HG02840 (cell line): Measurements from ENCODE around the gene PYGB.

Experiments used
- ATAC-seq: cut with Tn5 transposase; IDR thresholded peaks from one replicate; pipeline ENCODE4 v1.9.1; 2021; ENCODE audit warnings: mild to moderate bottlenecking, moderate library complexity, moderate number of reproducible peaks; ENCODE audit not compliant: unreplicated experiment, low FRiP score

The PYGB gene

GRCh38 chr20:25215521-25215920 lies 32.4 kb upstream of the PYGB start:
- ATAC-seq = no peak

GRCh38 chr20:25216199-25216945 lies 31.5 kb upstream of the PYGB start:
- no peak for ATAC-seq

DNA sequence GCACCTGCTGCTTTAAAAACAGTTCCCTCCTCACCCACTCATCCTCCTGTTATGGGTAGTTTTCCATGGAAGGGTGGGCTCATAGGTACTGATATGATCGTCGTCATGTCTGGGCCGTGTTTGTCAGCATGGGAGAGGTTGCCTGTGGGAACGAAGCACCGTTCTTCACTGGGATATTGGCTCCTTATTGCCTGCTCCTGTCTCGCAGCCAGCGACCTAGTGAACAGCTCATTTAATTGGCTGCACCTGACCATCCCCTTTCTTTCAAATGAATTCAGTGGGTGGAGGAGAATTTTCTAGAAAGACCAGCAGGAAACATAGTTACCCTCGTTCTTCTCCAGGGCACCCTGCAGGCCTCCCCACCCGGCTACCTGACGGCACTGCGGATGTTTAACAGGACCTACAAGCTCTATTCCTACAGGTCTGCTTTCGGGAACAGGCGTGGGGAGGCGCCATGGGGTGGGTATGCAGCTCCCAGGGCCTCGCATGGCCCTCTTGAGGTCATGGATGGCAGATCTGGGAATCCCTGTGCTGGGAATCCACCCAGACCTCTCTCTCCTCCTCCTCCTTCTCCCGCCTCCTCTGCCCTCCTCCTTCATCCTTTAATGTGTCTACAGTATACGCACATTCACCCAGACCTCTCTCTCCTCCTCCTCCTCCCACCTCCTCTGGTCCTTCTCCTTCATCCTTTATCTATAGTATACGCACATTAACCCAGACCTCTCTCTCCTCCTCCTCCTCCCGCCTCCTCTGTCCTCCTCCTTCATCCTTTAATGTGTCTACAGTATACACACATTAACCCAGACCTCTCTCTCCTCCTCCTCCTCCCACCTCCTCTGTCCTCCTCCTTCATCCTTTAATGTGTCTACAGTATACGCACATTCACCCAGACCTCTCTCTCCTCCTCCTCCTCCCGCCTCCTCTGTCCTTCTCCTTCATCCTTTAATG lies 30.4 kb upstream of the PYGB start:
- no peak for ATAC-seq

DNA sequence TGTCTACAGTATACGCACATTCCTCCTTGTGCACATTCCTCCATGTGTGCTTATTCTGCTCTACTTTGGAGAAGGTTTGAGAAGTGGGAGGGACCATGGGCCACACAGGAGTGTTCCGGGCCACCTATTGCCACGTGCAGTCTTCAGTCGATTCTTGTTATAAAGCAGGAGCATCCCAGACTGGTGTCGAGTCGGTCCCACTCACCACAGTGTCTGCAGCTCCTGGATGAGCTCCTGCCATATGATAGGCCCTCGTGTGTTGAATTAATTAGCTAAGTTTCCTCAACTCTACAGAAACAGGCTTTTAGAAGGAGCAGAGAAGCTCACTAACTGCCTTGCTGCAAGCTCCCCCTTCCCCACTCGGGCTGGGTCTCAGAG lies 29.8 kb upstream of the PYGB start:
- ATAC-seq = no peak

- no peak for ATAC-seq
Observed at GRCh38 chr20:25218492-25218891, 29.4 kb upstream of the PYGB start.

DNA sequence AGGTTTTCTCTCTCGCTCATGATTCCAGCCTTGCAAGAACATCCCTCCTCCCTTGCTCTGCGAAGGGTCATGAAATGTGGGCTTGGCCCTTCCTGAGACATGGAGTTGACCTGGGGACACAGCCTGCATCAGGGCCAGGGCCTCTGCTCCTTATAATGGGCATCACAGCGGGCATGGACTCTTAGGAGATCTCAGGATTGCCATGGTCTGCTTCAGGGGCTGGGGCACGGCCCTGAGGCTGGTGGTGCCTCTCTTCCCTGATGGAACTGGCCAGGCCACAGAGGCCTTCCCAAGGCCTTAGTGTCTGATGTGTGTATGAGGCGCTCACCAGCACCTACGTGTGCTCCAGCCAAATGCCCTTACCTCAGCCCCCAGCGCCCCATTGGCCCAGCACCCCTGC lies 28.5 kb upstream of the PYGB start:
- no peak for ATAC-seq

DNA sequence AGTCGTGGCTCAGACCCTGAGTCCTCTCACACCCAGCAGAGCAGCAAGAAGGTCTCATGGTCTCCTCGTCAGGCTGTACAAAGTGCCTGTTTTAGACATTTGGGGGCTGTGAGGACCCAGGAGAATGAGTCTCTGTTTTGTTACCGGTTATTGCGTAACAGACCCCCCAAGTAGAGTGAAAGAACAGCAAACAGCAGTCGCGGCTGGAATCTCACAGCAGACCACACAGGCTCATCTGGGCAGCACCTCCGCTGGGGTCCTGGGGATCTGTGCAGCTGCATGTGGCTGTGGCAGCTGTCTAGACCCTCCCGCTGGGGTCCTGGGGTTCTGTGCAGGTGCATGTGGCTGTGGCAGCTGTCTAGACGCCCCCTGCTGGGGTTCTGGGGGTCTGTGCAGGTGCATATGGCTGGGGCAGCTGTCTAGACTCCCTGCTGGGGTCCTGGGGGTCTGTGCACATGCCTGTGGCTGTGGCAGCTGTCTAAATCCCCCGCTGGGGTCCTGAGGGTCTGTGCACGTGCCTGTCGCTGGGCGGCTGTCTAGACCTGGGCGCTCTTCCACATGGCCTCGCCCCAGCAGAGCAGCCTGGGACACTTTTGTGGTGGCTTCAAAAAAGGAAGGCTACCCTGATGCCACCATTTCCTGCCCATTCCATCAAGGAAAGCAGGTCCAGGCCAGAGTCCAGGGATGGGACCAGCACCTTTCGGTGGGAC lies 27.7 kb upstream of the PYGB start:
- no peak for ATAC-seq

GRCh38 chr20:25220810-25221591 lies 26.9 kb upstream of the PYGB start:
- no peak for ATAC-seq

GRCh38 chr20:25221592-25222460 lies 26.1 kb upstream of the PYGB start:
- ATAC-seq = no peak

GRCh38 chr20:25222461-25223178 lies 25.3 kb upstream of the PYGB start:
- ATAC-seq = no peak

GRCh38 chr20:25223179-25223661 lies 24.7 kb upstream of the PYGB start:
- ATAC-seq = no peak

- ATAC-seq = no peak
Observed at GRCh38 chr20:25223765-25224720, 23.8 kb upstream of the PYGB start.

- ATAC-seq = no peak
Observed at GRCh38 chr20:25224941-25225340, 22.9 kb upstream of the PYGB start.

DNA sequence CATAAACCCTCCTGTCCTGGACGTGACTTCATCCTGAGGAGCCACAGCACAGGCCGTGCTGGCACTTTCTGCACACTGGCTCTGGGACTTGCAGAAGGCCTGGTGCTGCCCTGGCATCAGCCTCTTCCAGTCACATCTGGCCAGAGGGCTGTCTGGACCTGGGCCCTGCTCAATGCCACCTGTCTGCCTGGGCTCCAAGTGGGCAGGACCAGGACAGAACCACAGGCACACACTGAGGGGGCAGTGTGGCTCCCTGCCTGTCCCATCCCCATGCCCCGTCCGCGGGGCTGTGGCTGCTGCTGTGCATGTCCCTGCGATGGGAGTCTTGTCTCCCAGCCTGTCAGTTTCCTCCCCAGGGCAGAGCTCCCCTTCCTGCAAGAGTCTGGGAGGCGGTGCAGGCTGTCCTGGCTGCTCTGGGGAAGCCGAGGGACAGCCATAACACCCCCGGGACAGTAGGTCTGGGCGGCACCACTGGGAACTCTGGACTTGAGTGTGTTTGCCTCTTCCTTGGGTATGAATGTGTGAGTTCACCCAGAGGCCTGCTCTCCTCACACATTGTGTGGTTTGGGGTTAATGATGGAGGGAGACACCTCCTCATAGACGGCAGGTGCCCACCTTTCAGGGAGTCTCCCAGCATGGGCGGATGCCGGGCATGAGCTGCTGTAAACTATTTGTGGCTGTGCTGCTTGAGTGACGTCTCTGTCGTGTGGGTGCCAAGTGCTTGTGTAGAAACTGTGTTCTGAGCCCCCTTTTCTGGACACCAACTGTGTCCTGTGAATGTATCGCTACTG lies 22.0 kb upstream of the PYGB start:
- ATAC-seq = no peak

DNA sequence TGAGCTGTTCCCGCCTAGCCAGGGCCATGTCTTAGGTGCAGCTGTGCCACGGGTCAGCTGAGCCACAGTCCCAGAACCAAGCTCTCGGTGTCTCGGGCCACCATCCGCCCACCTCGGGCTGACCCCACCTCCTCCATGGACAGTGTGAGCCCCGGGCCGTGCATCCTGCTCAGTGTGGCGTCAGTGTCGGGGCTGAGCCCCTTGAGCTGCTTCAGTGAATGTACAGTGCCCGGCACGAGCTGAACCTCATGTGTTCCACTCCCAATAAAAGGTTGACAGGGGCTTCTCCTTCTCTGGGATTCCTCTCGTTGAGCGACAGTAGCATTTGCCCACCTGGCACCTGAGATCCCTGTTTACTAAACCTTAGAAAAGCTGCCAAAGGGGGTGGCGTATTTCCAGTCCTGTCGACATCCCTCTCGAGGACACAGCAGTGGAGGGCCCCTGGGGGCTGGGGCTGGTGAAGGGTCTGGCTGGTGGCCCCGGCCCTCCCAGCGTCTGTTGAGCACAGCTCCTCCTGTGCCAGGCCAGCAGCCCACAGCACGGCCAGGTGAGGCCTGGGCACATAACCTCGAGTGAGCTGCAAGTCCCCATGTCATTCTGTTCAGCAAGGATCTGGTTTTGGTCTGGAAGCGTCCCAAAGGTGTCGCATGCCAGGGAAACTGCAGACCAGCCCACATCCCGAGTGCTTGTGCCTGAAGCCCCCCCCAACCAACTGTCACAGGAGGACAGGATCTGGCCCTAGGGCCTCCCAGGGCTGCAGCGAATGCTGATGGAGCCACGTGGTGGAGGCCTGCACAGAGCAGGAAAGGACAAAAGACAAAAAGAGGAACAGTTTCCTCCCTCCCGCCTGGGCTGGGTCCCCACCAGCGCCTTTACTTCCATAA lies 21.2 kb upstream of the PYGB start:
- no peak for ATAC-seq
